Spleen (tissue), 7 donors: ENCODE data around the gene ZNF136.

Source experiments
- CTCF ChIP-seq, 11 experiments: fragments of 200-600 bp in 7 of 11; fragments of 450-650 bp in 4 of 11; sonication (generic) in 4 of 11; IDR thresholded peaks in 8 of 11; conservative IDR thresholded peaks in 3 of 11; 1 replicate in 7 of 11; 2 replicates in 4 of 11; pipeline versions ENCODE4 v1.4.0 to v1.8.0; 2016 to 2021; ENCODE audit warnings: antibody characterized with exemption in 11 of 11, inconsistent platforms in 4 of 11, mild to moderate bottlenecking in 1 of 11
- POLR2A ChIP-seq, 3 donors: fragments of 450-650 bp; IDR thresholded peaks; one replicate each; pipeline ENCODE4 v1.5.1; 2017; ENCODE audit warnings: antibody characterized with exemption in 3 of 3, mild to moderate bottlenecking in 1 of 3
- POLR2AphosphoS5 ChIP-seq, 3 donors: sonication (generic); formaldehyde crosslinking; IDR thresholded peaks; one replicate each; pipeline ENCODE4 v1.5.1; 2017; ENCODE audit warnings: antibody characterized with exemption in 3 of 3
- donor health status: DM: no; HTN: no; CAD: no; lungs with moderate emphysema.
- donor health status: DM: no; HTN: no; CAD: no.
- donor health status: DM: no; HTN: no; CAD: no.

- TF ChIP-seq CTCF (IDR thresholded peaks at IDR 0.05 in 8 of 11, conservative IDR thresholded peaks at IDR 0.05 in 3 of 11), result no peak
- no peak for TF ChIP-seq POLR2A (IDR thresholded peaks at IDR 0.05)
- TF ChIP-seq POLR2AphosphoS5 (IDR thresholded peaks at IDR 0.05), result no peak
These were observed 3.0 kb upstream of the ZNF136 start for GRCh38 chr19:12159773-12160414.
